ENCODE results near the gene S100A2.
"Not testable (repeated sequence)": the region's sequence is repeated elsewhere in the genome, so short reads cannot be mapped to it uniquely, and the experiment has no call there.

S100A2 gene

DNA sequence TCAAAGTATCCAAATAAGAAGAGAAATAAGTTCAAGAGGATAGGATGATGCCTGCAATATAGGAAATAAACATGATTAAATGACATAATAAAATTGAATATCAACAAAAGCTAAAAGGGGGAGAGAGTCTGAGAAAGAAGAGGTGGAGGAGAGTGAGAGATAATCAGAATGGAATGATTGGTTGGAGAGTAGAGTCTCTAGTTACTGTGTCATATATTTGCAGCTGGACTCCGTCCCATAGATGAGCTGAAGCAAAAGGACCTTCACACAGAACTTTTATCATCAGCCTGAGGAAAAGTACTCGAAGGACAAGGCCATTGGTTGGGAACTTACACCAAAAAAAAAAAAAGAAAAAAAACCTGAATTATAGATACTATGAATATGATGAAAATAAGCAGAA lies 22.8 kb upstream of the S100A2 start:
- Histone ChIP-seq H3K4me1 (ENCODE audit: control insufficient read depth, insufficient read depth, low read length, unreplicated experiment) (peaks cover 5% of the 10 kb centered on the region), H2AFZ (ENCODE audit: low read length, unreplicated experiment) (no peak overlapping the region), H3K27ac (ENCODE audit: low read depth, low read length) (no peak overlapping the region), H3K36me3 (ENCODE audit: insufficient read depth, low read length) (no peaks in the 10 kb centered on the region), H3K4me3 (ENCODE audit: low read depth, low read length) (no peak overlapping the region), H3K79me2 (ENCODE audit: control insufficient read depth, insufficient read depth, low read length, unreplicated experiment) (no peaks in the 10 kb centered on the region), H3K27me3 (ENCODE audit: insufficient read depth, low read length) (no peaks in the 10 kb centered on the region)

GRCh38 chr1:153588033-153588432 lies 22.4 kb upstream of the S100A2 start:
- not testable (repeated sequence) for H3K4me3 ChIP-seq (ENCODE audit: low read depth, low read length); H3K36me3 ChIP-seq (ENCODE audit: insufficient read depth, low read length); H2AFZ ChIP-seq (ENCODE audit: low read length, unreplicated experiment); H3K4me1 ChIP-seq (ENCODE audit: control insufficient read depth, insufficient read depth, low read length, unreplicated experiment); H3K79me2 ChIP-seq (ENCODE audit: control insufficient read depth, insufficient read depth, low read length, unreplicated experiment); H3K27ac ChIP-seq (ENCODE audit: low read depth, low read length); H3K27me3 ChIP-seq (ENCODE audit: insufficient read depth, low read length)

DNA sequence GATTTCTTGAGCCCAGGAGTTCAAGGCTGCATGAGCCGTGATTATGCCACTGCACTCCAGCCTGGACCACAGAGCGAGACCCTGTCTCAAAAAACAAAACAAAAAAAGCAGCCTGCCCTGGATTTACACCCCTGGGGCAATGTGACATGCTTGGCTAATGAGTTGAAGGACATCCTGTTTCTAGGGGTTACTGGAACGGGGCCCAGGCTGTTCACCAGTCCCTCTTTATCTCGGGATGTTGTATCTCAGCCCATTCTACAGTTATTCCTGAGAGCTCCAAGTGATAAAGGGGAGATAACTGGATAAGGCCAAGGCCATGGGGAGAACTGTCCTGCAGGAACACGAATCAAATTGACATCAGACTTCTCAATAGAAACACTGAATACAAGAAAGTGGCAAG lies 21.7 kb upstream of the S100A2 start:
- H3K4me1 ChIP-seq (ENCODE audit: control insufficient read depth, insufficient read depth, low read length, unreplicated experiment): peaks cover 5% of the 10 kb centered on the region
- no peaks in the 10 kb centered on the region for H3K36me3 ChIP-seq (ENCODE audit: insufficient read depth, low read length)
- H3K79me2 ChIP-seq (ENCODE audit: control insufficient read depth, insufficient read depth, low read length, unreplicated experiment): no peaks in the 10 kb centered on the region
- no peak overlapping the region for H3K27ac ChIP-seq (ENCODE audit: low read depth, low read length)
- no peak overlapping the region for H3K4me3 ChIP-seq (ENCODE audit: low read depth, low read length)
- no peak overlapping the region for H2AFZ ChIP-seq (ENCODE audit: low read length, unreplicated experiment)
- H3K27me3 ChIP-seq (ENCODE audit: insufficient read depth, low read length): no peaks in the 10 kb centered on the region

DNA sequence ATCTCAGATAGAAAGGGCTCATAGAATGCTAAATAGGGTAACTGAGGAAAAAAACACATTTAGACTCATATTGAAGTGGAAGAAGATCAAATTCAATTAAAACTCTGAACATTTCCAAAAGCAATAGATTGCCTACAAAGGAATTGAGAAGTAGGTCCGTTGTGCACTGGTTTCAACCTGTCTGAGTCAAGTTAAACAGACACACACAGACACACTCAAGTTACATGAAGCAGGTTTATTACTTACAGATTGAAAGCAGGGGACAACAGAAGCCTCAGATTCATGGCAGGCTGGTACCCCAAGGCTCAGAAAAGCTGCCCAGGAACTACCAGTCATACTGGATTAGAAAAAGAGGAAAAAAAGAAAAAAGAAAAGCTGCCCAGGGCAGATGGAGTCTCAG lies 20.7 kb upstream of the S100A2 start:
- Histone ChIP-seq H3K79me2 (ENCODE audit: control insufficient read depth, insufficient read depth, low read length, unreplicated experiment) (no peaks in the 10 kb centered on the region), H3K36me3 (ENCODE audit: insufficient read depth, low read length) (no peaks in the 10 kb centered on the region), H3K4me3 (ENCODE audit: low read depth, low read length) (no peak overlapping the region), H3K27me3 (ENCODE audit: insufficient read depth, low read length) (no peaks in the 10 kb centered on the region), H2AFZ (ENCODE audit: low read length, unreplicated experiment) (no peak overlapping the region), H3K27ac (ENCODE audit: low read depth, low read length) (no peak overlapping the region), H3K4me1 (ENCODE audit: control insufficient read depth, insufficient read depth, low read length, unreplicated experiment) (peaks cover 5% of the 10 kb centered on the region)

DNA sequence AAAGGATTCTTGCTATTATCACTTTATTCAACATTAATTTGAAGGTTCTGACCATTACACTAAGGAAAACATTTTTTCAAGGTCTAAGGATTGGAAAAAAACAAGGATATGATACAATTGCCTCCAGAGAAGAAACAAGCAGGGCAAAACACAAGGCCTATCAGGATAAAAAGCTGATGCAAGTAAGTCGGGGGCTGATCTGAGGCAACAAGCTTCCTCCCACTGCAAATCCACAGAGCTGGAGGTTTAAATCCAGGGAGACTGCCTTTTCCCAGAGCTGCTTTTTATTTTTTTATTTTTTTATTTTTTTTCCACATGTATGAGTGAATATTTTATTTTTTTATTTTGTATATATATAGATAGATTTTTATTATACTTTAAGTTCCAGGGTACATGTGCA lies 19.4 kb upstream of the S100A2 start:
- peaks cover 5% of the 10 kb centered on the region for H3K4me1 ChIP-seq (ENCODE audit: control insufficient read depth, insufficient read depth, low read length, unreplicated experiment)
- H3K4me3 ChIP-seq (ENCODE audit: low read depth, low read length): no peak overlapping the region
- no peaks in the 10 kb centered on the region for H3K27me3 ChIP-seq (ENCODE audit: insufficient read depth, low read length)
- no peaks in the 10 kb centered on the region for H3K79me2 ChIP-seq (ENCODE audit: control insufficient read depth, insufficient read depth, low read length, unreplicated experiment)
- no peak overlapping the region for H3K27ac ChIP-seq (ENCODE audit: low read depth, low read length)
- H3K36me3 ChIP-seq (ENCODE audit: insufficient read depth, low read length): no peaks in the 10 kb centered on the region
- H2AFZ ChIP-seq (ENCODE audit: low read length, unreplicated experiment): no peak overlapping the region

GRCh38 chr1:153583976-153584375 lies 18.3 kb upstream of the S100A2 start:
- no peak overlapping the region for H2AFZ ChIP-seq (ENCODE audit: low read length, unreplicated experiment)
- no peak overlapping the region for H3K27ac ChIP-seq (ENCODE audit: low read depth, low read length)
- H3K36me3 ChIP-seq (ENCODE audit: insufficient read depth, low read length): no peaks in the 10 kb centered on the region
- H3K4me3 ChIP-seq (ENCODE audit: low read depth, low read length): no peak overlapping the region
- peaks cover 6% of the 10 kb centered on the region for H3K4me1 ChIP-seq (ENCODE audit: control insufficient read depth, insufficient read depth, low read length, unreplicated experiment)
- H3K27me3 ChIP-seq (ENCODE audit: insufficient read depth, low read length): no peaks in the 10 kb centered on the region
- H3K79me2 ChIP-seq (ENCODE audit: control insufficient read depth, insufficient read depth, low read length, unreplicated experiment): no peaks in the 10 kb centered on the region

- H3K27ac ChIP-seq (ENCODE audit: low read depth, low read length); H2AFZ ChIP-seq (ENCODE audit: low read length, unreplicated experiment); H3K4me3 ChIP-seq (ENCODE audit: low read depth, low read length); H3K79me2 ChIP-seq (ENCODE audit: control insufficient read depth, insufficient read depth, low read length, unreplicated experiment); H3K27me3 ChIP-seq (ENCODE audit: insufficient read depth, low read length); H3K36me3 ChIP-seq (ENCODE audit: insufficient read depth, low read length): not testable (repeated sequence)
- peaks cover 11% of the 10 kb centered on the region for H3K4me1 ChIP-seq (ENCODE audit: control insufficient read depth, insufficient read depth, low read length, unreplicated experiment)
These were observed 17.9 kb upstream of the S100A2 start for GRCh38 chr1:153583514-153583913.

DNA sequence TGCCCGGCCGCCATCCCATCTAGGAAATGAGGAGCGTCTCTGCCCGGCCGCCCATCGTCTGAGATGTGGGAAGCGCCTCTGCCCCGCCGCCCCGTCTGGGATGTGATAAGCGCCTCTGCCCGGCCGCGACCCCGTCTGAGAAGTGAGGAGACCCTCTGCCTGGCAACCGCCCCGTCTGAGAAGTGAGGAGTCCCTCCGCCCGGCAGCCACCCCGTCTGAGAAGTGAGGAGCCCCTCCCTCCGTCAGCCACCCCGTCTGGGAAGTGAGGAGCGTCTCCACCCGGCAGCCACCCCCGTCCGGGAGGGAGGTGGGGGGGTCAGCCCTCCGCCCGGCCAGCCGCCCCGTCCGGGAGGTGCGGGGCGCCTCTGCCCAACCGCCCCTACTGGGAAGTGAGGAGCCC lies 17.2 kb upstream of the S100A2 start:
- not testable (repeated sequence) for H3K4me3 ChIP-seq (ENCODE audit: low read depth, low read length); H3K36me3 ChIP-seq (ENCODE audit: insufficient read depth, low read length); H3K27ac ChIP-seq (ENCODE audit: low read depth, low read length); H3K79me2 ChIP-seq (ENCODE audit: control insufficient read depth, insufficient read depth, low read length, unreplicated experiment); H3K27me3 ChIP-seq (ENCODE audit: insufficient read depth, low read length); H2AFZ ChIP-seq (ENCODE audit: low read length, unreplicated experiment)
- H3K4me1 ChIP-seq (ENCODE audit: control insufficient read depth, insufficient read depth, low read length, unreplicated experiment): peaks cover 18% of the 10 kb centered on the region

- no peaks in the 10 kb centered on the region for H3K36me3 ChIP-seq (ENCODE audit: insufficient read depth, low read length)
- H2AFZ ChIP-seq (ENCODE audit: low read length, unreplicated experiment): no peak overlapping the region
- H3K4me3 ChIP-seq (ENCODE audit: low read depth, low read length): no peak overlapping the region
- H3K4me1 ChIP-seq (ENCODE audit: control insufficient read depth, insufficient read depth, low read length, unreplicated experiment): peaks cover 19% of the 10 kb centered on the region
- H3K79me2 ChIP-seq (ENCODE audit: control insufficient read depth, insufficient read depth, low read length, unreplicated experiment): no peaks in the 10 kb centered on the region
- no peak overlapping the region for H3K27ac ChIP-seq (ENCODE audit: low read depth, low read length)
- H3K27me3 ChIP-seq (ENCODE audit: insufficient read depth, low read length): no peaks in the 10 kb centered on the region
These were observed 13.3 kb upstream of the S100A2 start for GRCh38 chr1:153578936-153579335.

DNA sequence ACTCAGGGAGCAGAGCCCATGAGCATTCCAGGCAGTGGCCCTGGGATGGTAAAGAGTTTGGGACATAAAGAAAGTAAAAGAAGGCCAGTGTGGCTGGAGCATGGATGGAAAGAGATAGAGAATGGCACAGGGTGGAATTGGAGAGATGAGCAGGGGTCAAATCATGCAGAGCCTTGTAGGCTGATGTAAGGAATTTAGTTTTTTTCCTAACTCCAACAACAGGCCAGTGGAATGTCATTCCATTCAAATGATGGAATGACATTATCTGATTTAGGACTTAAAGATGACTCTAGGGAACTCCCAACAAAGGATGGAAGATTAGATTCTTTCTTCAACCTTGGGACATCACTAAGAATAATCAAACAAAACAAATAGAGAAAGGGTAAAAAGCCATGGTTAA lies 12.8 kb upstream of the S100A2 start:
- no peaks in the 10 kb centered on the region for H3K79me2 ChIP-seq (ENCODE audit: control insufficient read depth, insufficient read depth, low read length, unreplicated experiment)
- H3K27me3 ChIP-seq (ENCODE audit: insufficient read depth, low read length): no peaks in the 10 kb centered on the region
- no peak overlapping the region for H3K4me3 ChIP-seq (ENCODE audit: low read depth, low read length)
- H3K4me1 ChIP-seq (ENCODE audit: control insufficient read depth, insufficient read depth, low read length, unreplicated experiment): peaks cover 21% of the 10 kb centered on the region
- no peaks in the 10 kb centered on the region for H3K36me3 ChIP-seq (ENCODE audit: insufficient read depth, low read length)
- no peak overlapping the region for H3K27ac ChIP-seq (ENCODE audit: low read depth, low read length)
- H2AFZ ChIP-seq (ENCODE audit: low read length, unreplicated experiment): no peak overlapping the region

DNA sequence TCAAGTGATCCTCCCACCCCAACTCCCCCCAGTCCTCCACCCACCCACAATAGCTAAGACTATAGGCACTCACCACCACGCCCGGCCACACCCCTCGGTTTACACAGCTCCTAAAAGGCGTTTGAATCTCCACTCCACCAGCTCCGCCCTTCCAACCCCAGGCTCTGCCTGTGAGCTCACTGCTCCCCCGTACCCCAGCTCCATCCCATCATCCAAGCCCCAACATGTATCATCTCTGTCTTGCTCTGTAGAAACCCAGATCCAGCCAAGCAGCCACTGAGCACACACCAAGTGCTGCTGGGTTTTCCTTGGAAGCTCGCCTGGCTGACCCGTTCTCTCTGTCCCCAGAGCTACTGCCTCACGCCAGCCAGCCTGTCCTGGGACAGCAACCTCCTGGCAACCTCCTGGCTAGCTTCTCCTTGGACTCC lies 12.0 kb upstream of the S100A2 start:
- peaks cover 28% of the 10 kb centered on the region for H3K4me1 ChIP-seq (ENCODE audit: control insufficient read depth, insufficient read depth, low read length, unreplicated experiment)

GRCh38 chr1:153577138-153577537 lies 11.5 kb upstream of the S100A2 start:
- H3K79me2 ChIP-seq (ENCODE audit: control insufficient read depth, insufficient read depth, low read length, unreplicated experiment): no peaks in the 10 kb centered on the region
- H3K27me3 ChIP-seq (ENCODE audit: insufficient read depth, low read length): no peaks in the 10 kb centered on the region
- H3K36me3 ChIP-seq (ENCODE audit: insufficient read depth, low read length): no peaks in the 10 kb centered on the region
- H2AFZ ChIP-seq (ENCODE audit: low read length, unreplicated experiment): no peak overlapping the region
- H3K27ac ChIP-seq (ENCODE audit: low read depth, low read length): no peak overlapping the region
- H3K4me1 ChIP-seq (ENCODE audit: control insufficient read depth, insufficient read depth, low read length, unreplicated experiment): peaks cover 31% of the 10 kb centered on the region
- no peak overlapping the region for H3K4me3 ChIP-seq (ENCODE audit: low read depth, low read length)

More for the DNA sequence above, 12.0 kb upstream of the S100A2 start:
- Histone ChIP-seq H3K27ac (ENCODE audit: low read depth, low read length) (no peak overlapping the region), H3K79me2 (ENCODE audit: control insufficient read depth, insufficient read depth, low read length, unreplicated experiment) (no peaks in the 10 kb centered on the region), H2AFZ (ENCODE audit: low read length, unreplicated experiment) (no peak overlapping the region), H3K36me3 (ENCODE audit: insufficient read depth, low read length) (no peaks in the 10 kb centered on the region), H3K27me3 (ENCODE audit: insufficient read depth, low read length) (no peaks in the 10 kb centered on the region), H3K4me3 (ENCODE audit: low read depth, low read length) (no peak overlapping the region)

All from ACC112 (cell line).